AG04450 (cell line): ENCODE measurements around the gene RFESD. TPM values are rescaled to one million over a fixed set of nuclear protein-coding genes. Genes with fewer than 3 reads are reported as not detected.

Experiments
- CTCF ChIA-PET: fragments of 300-600, 350-600 bp; formaldehyde crosslinking; extraction: SDS; loops from one replicate; lab custom pipeline; 2022; ENCODE audit warnings: antibody characterized with exemption, inconsistent platforms; lab: Charles Lee
- POLR2A ChIA-PET: fragments of 350-600 bp; formaldehyde crosslinking; extraction: SDS; loops from one replicate; lab custom pipeline; 2021; ENCODE audit warnings: antibody characterized with exemption, inconsistent platforms; lab: Yijun Ruan, JAX
- DNase-seq: peaks from one replicate; pipeline ENCODE4 v3.0.0-alpha.2; 2011; ENCODE audit warnings: low read depth, low spot score
- H3K27ac ChIP-seq: one replicate; pipeline ENCODE4 v1.5.1; 2012; ENCODE audit warnings: low read depth, low read length, control low read depth
- H3K27me3 ChIP-seq: one replicate; pipeline ENCODE4 v1.6.0; 2012; ENCODE audit warnings: low read length; ENCODE audit not compliant: control insufficient read depth, insufficient read depth
- H3K4me3 ChIP-seq: 2 replicates; pipeline ENCODE4 v1.5.1; 2011; ENCODE audit warnings: mild to moderate bottlenecking, low read depth, low read length, control low read depth
- H3K9me3 ChIP-seq: 2 replicates; pipeline ENCODE4 v1.5.1; 2012; ENCODE audit warnings: low read length; ENCODE audit not compliant: control insufficient read depth, insufficient read depth
- polyA plus RNA-seq: library from polyadenylated mRNA; depleted of rRNA; stranded (reverse); fragments of >200 nt; gene quantifications from 2 replicates; pipeline ENCODE4 v1.2.3, GENCODE V29; 2011
- TF ChIP-seq, protein P1 (sequence below): IDR thresholded peaks from 2 replicates; pipeline ENCODE4 v1.5.1; 2011; ENCODE audit warnings: low read depth, low read length, control low read depth, inconsistent platforms

The RFESD gene
- polyA plus RNA-seq, 1 experiment, result 3.8 TPM

GRCh38 chr5:95626701-95627100, 19.9 kb upstream of the RFESD start:
- Histone ChIP-seq H3K27ac (no peak overlapping the region), H3K27me3 (no peaks in the 10 kb centered on the region), H3K4me3 (no peak overlapping the region), H3K9me3 (no peaks in the 10 kb centered on the region)
- CTCF ChIA-PET, result interaction anchor here (1.9 kb wide), 1 partner anchor 37 kb away, joined by 4 read pairs; no protein-coding TSS in a partner anchor
- POLR2A ChIA-PET, result no interaction called here
- no peak for DNase-seq
- TF ChIP-seq, protein P1, sequence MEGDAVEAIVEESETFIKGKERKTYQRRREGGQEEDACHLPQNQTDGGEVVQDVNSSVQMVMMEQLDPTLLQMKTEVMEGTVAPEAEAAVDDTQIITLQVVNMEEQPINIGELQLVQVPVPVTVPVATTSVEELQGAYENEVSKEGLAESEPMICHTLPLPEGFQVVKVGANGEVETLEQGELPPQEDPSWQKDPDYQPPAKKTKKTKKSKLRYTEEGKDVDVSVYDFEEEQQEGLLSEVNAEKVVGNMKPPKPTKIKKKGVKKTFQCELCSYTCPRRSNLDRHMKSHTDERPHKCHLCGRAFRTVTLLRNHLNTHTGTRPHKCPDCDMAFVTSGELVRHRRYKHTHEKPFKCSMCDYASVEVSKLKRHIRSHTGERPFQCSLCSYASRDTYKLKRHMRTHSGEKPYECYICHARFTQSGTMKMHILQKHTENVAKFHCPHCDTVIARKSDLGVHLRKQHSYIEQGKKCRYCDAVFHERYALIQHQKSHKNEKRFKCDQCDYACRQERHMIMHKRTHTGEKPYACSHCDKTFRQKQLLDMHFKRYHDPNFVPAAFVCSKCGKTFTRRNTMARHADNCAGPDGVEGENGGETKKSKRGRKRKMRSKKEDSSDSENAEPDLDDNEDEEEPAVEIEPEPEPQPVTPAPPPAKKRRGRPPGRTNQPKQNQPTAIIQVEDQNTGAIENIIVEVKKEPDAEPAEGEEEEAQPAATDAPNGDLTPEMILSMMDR, result no peak

DNA sequence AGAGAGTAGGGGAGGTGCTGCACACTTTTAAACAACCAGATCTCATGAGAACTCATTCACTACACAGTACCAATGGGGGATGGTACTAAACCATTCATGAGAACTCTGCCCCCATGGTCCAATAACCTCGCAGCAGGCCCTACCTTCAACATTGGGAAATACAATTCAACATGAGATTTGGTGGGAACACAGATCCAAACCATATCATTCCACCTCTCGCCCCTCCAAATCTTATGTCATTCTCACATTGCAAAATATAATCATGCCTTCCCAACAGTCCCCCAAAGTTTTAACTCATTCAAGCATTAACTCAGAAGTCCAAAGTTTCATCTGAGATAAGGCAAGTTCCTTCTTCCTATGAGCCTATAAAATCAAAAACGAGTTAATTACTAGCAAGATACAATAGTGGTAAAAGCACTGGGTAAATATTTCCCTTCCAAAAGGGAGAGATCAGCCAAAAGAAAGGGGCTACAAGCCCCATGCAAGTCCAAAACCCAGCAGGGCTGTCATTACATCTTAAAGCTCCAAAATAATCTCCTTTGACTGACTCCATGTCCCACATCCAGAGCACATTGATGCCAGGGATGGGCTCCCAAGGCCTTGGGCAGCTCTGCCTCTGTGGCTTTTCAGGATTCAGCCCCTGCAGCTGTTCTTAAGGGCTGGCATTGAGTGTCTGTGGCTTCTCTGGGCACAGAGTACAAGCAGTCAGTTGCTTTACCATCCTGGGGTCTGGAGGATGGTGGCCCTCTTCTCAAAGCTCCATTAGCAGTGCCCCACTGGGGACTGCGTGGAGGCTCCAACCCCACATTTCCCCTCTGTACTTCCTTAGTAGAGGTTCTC, 18.4 kb upstream of the RFESD start:
- no peaks in the 10 kb centered on the region for H3K9me3 ChIP-seq
- no peak for DNase-seq

GRCh38 chr5:95628933-95629332, 17.6 kb upstream of the RFESD start:
- no peaks in the 10 kb centered on the region for H3K27me3 ChIP-seq
- TF ChIP-seq, protein P1, result no peak
- no peaks in the 10 kb centered on the region for H3K9me3 ChIP-seq
- CTCF ChIA-PET, result no interaction called here
- POLR2A ChIA-PET, result no interaction called here
- H3K27ac ChIP-seq, result no peak overlapping the region
- H3K4me3 ChIP-seq, result no peak overlapping the region
- no peak for DNase-seq

More for the DNA sequence above, 18.4 kb upstream of the RFESD start:
- TF ChIP-seq, protein P1, result no peak
- ChIA-PET POLR2A (no interaction called here), CTCF (interaction anchor here (1.9 kb wide), 1 partner anchor 36 kb away, joined by 4 read pairs; no protein-coding TSS in a partner anchor)
- no peak overlapping the region for H3K27ac ChIP-seq
- no peak overlapping the region for H3K4me3 ChIP-seq
- no peaks in the 10 kb centered on the region for H3K27me3 ChIP-seq

DNA sequence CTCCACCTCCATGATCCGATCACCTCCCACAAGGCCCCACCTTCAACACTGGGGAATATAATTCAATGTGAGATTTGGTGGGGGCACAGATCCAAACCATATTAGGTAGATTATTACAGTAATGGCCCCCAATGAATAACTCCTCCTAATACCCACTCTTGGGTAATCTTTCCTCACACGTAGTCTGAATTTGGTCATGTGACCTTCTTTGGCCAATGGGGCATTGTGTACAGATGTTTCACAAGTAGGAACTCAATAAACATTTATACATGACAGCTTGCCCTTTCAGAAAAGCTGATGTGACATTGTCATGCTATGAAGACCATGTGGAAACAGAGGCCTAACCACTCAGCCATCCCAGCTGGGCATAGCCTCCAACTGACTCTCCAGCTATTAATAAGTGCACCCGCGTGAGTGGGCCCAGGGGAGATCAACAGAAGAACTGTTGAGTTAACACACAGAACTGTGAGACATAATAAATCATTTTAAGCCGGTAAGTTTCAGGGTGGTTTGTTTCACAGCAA, 16.1 kb upstream of the RFESD start:
- POLR2A ChIA-PET, result interaction anchor here (1.2 kb wide), 1 partner anchor 16 kb away, joined by 4 read pairs; the partner anchor contains the start of gene RFESD
- no peak for DNase-seq
- TF ChIP-seq, protein P1, result no peak
- CTCF ChIA-PET, result interaction anchor here (1.5 to 2.1 kb wide), 3 partner anchors 11 to 34 kb away, joined by 6 to 9 read pairs (median 8); no protein-coding TSS in a partner anchor
- H3K4me3 ChIP-seq, result no peak overlapping the region
- H3K9me3 ChIP-seq, result no peaks in the 10 kb centered on the region
- no peak overlapping the region for H3K27ac ChIP-seq
- H3K27me3 ChIP-seq, result no peaks in the 10 kb centered on the region
